Measurements from ENCODE around the gene DNAJC21. TPM values are rescaled to one million over a fixed set of nuclear protein-coding genes. Genes with fewer than 3 reads are reported as not detected.

Gene DNAJC21
- total and polyA plus RNA-seq, 9 of the 15 experiments (the other 6 are each of a cell fraction or from before 2014, with no cell fraction given): 26.6 to 105 (median 70.7) TPM

- TF ChIP-seq HNRNPUL1 (IDR thresholded peaks at IDR 0.05; ENCODE audit: low read length): no peak
- no peak for TF ChIP-seq ZNF384 (IDR thresholded peaks at IDR 0.05; ENCODE audit: low read depth, low read length)
- intact Hi-C loops (cut with micrococcal nuclease) (loop anchor here (5.0 kb wide), 2 partner anchors 87 to 107 kb away; partner anchors contain the start of genes BRIX1 and RAD1), in situ Hi-C loops (cut with MboI) (loop anchor here (10.0 kb wide), 1 partner anchor 530 kb away; no protein-coding TSS in a partner anchor)
- peaks cover 3 to 16% of the 10 kb centered on the region in 2 experiments; a peak in 4 of 5 replicates for H3K27me3 ChIP-seq (ENCODE audit: control insufficient read depth in 2 of 2, insufficient read depth in 2 of 2, low read length in 2 of 2)
- H3K4me3 ChIP-seq: no peak overlapping the region
- no peak overlapping the region for H3K9ac ChIP-seq (ENCODE audit: insufficient read depth in 1 of 2, low read depth in 2 of 2, low read length in 2 of 2)
- H3K79me2 ChIP-seq (ENCODE audit: control insufficient read depth, insufficient read depth, low read length): no peaks in the 10 kb centered on the region
- no peaks in the 10 kb centered on the region for H3K36me3 ChIP-seq (ENCODE audit: control insufficient read depth, insufficient read depth, low read length)
- 0% methylated on average over 1 of the region's 1 CpG for WGBS (ENCODE audit: insufficient coverage, low coverage, missing lambda C conversion rate)
- H3K9me1 ChIP-seq (ENCODE audit: control insufficient read depth, insufficient read depth, low read length): no peaks in the 10 kb centered on the region
- FAIRE-seq (no peak), DNase-seq (ENCODE audit: extremely low read depth in 1 of 4, low spot score in 3 of 4) (no peak), ATAC-seq (no peak)
- H2AFZ ChIP-seq (ENCODE audit: low read depth, low read length): no peak overlapping the region
- H3K4me2 ChIP-seq (ENCODE audit: insufficient read depth, low read length): no peak overlapping the region
- BruUV-seq (replicated peaks): no TSS peak
- H3K9me3 ChIP-seq (replicated peaks; ENCODE audit: control insufficient read depth, insufficient read depth, low read depth, low read length): no peaks in the 10 kb centered on the region
- POLR2A ChIA-PET: no interaction called here
- no peaks in the 10 kb centered on the region; a peak in 1 of 5 replicates for H3K4me1 ChIP-seq (replicated peaks in 1 of 2; ENCODE audit: control insufficient read depth in 2 of 2, insufficient read depth in 2 of 2, low read length in 2 of 2)
- H4K20me1 ChIP-seq (replicated peaks; ENCODE audit: control insufficient read depth, insufficient read depth, low read length): no peaks in the 10 kb centered on the region
- no peak overlapping the region for H3K27ac ChIP-seq (ENCODE audit: extremely low read depth, low read depth, low read length)
- CTCF ChIA-PET (ENCODE audit: low intra/inter-chr PET ratio): no interaction called here
Measured at GRCh38 chr5:35004771-35005170, 75.4 kb downstream of the DNAJC21 start.

Other genes with a start within 250 kb of the DNAJC21 start
- not detected in 2 replicates for gene TTC23L, start 90.4 kb upstream of the DNAJC21 start, total RNA-seq (2014; rRNA removed)
- gene TTC23L, start 90.4 kb upstream of the DNAJC21 start, total RNA-seq (2014; rRNA removed; fragmentation: Illumina TruSeq; extraction: Trizol): 0.07 TPM in 1 of 2 replicates, not detected in the other
- gene TTC23L, start 90.4 kb upstream of the DNAJC21 start, total RNA-seq (2015; rRNA removed; fragmentation: Illumina TruSeq; extraction: Trizol): 0.04 and 0.15 TPM in 2 replicates
- 0.11 and 0.27 TPM in 2 replicates for gene TTC23L, start 90.4 kb upstream of the DNAJC21 start, total RNA-seq (2021)
- 0.14 and 0.39 TPM in 2 replicates for gene TTC23L, start 90.4 kb upstream of the DNAJC21 start, polyA plus RNA-seq (2011; rRNA removed)
- 0.15 and 0.18 TPM in 2 replicates for gene TTC23L, start 90.4 kb upstream of the DNAJC21 start, polyA plus RNA-seq (2014; fragmentation: Illumina TruSeq; extraction: Trizol)
- under 1 TPM in 1 of 2 experiments, not detected in 1; 0.32 TPM for gene TTC23L, start 90.4 kb upstream of the DNAJC21 start, polyA plus RNA-seq (2014; fragmentation: Nextera tagmentation; extraction: Ambion mirVana)
- 0.03 and 0.19 TPM in 2 replicates for gene TTC23L, start 90.4 kb upstream of the DNAJC21 start, polyA plus RNA-seq (2014; rRNA removed)
- gene RAD1, start 14.1 kb upstream of the DNAJC21 start, total RNA-seq (2014; rRNA removed): 52.9 and 62.7 TPM in 2 replicates
- gene RAD1, start 14.1 kb upstream of the DNAJC21 start, total RNA-seq (2014; rRNA removed; fragmentation: Illumina TruSeq; extraction: Trizol): 59.4 and 60.9 TPM in 2 replicates
- 52.4 and 60.8 TPM in 2 replicates for gene RAD1, start 14.1 kb upstream of the DNAJC21 start, total RNA-seq (2015; rRNA removed; fragmentation: Illumina TruSeq; extraction: Trizol)
- 54.1 and 54.9 TPM in 2 replicates for gene RAD1, start 14.1 kb upstream of the DNAJC21 start, total RNA-seq (2021)
- 52.1 and 78.1 TPM in 2 replicates for gene RAD1, start 14.1 kb upstream of the DNAJC21 start, polyA plus RNA-seq (2011; rRNA removed)
- 44.5 and 54.9 TPM in 2 replicates for gene RAD1, start 14.1 kb upstream of the DNAJC21 start, polyA plus RNA-seq (2014; fragmentation: Illumina TruSeq; extraction: Trizol)
- gene RAD1, start 14.1 kb upstream of the DNAJC21 start, polyA plus RNA-seq (2014; fragmentation: Nextera tagmentation; extraction: Ambion mirVana): 100 to 1,000 TPM; 120 to 148 TPM
- 54.4 and 69.3 TPM in 2 replicates for gene RAD1, start 14.1 kb upstream of the DNAJC21 start, polyA plus RNA-seq (2014; rRNA removed)
- 118 and 119 TPM in 2 replicates for gene BRIX1, start 13.8 kb upstream of the DNAJC21 start, total RNA-seq (2014; rRNA removed)
- 159 and 166 TPM in 2 replicates for gene BRIX1, start 13.8 kb upstream of the DNAJC21 start, total RNA-seq (2014; rRNA removed; fragmentation: Illumina TruSeq; extraction: Trizol)
- 156 and 169 TPM in 2 replicates for gene BRIX1, start 13.8 kb upstream of the DNAJC21 start, total RNA-seq (2015; rRNA removed; fragmentation: Illumina TruSeq; extraction: Trizol)
- gene BRIX1, start 13.8 kb upstream of the DNAJC21 start, total RNA-seq (2021): 115 and 119 TPM in 2 replicates
- gene BRIX1, start 13.8 kb upstream of the DNAJC21 start, polyA plus RNA-seq (2011; rRNA removed): 112 and 161 TPM in 2 replicates
- 142 and 193 TPM in 2 replicates for gene BRIX1, start 13.8 kb upstream of the DNAJC21 start, polyA plus RNA-seq (2014; fragmentation: Illumina TruSeq; extraction: Trizol)
- gene BRIX1, start 13.8 kb upstream of the DNAJC21 start, polyA plus RNA-seq (2014; fragmentation: Nextera tagmentation; extraction: Ambion mirVana): 100 to 1,000 TPM; 125 to 157 TPM
- gene BRIX1, start 13.8 kb upstream of the DNAJC21 start, polyA plus RNA-seq (2014; rRNA removed): 161 and 170 TPM in 2 replicates
- not detected in 2 replicates for gene AGXT2, start 118.4 kb downstream of the DNAJC21 start, total RNA-seq (2014; rRNA removed)
- gene AGXT2, start 118.4 kb downstream of the DNAJC21 start, total RNA-seq (2014; rRNA removed; fragmentation: Illumina TruSeq; extraction: Trizol): not detected in 2 replicates
- not detected in 2 replicates for gene AGXT2, start 118.4 kb downstream of the DNAJC21 start, total RNA-seq (2015; rRNA removed; fragmentation: Illumina TruSeq; extraction: Trizol)
- not detected in 2 replicates for gene AGXT2, start 118.4 kb downstream of the DNAJC21 start, total RNA-seq (2021)
- not detected in 2 replicates for gene AGXT2, start 118.4 kb downstream of the DNAJC21 start, polyA plus RNA-seq (2011; rRNA removed)
- not detected in 2 replicates for gene AGXT2, start 118.4 kb downstream of the DNAJC21 start, polyA plus RNA-seq (2014; fragmentation: Illumina TruSeq; extraction: Trizol)
- not detected for gene AGXT2, start 118.4 kb downstream of the DNAJC21 start, polyA plus RNA-seq (2014; fragmentation: Nextera tagmentation; extraction: Ambion mirVana)
- not detected in 2 replicates for gene AGXT2, start 118.4 kb downstream of the DNAJC21 start, polyA plus RNA-seq (2014; rRNA removed)